IMR-90 (cell line): Measurements from ENCODE around the gene ATP13A2. TPM values are rescaled to one million over a fixed set of nuclear protein-coding genes. Genes with fewer than 3 reads are reported as not detected.

Experiments used
- ATAC-seq: fragments of 200-7000 bp; cut with Tn5 transposase; 2 replicates; pipeline ENCODE4 v1.9.1; 2020; ENCODE audit warnings: low read depth, mild to moderate bottlenecking, moderate library complexity
- BruUV-seq: library from RNA; stranded (reverse); fragments of 400-500 nt; replicated peaks from 2 replicates; lab custom pipeline; 2021; lab: Mats Ljungman, UMichigan
- CTCF ChIA-PET: fragments of 300-600 bp; formaldehyde crosslinking; extraction: SDS; loops from one replicate; lab custom pipeline; 2021; ENCODE audit warnings: antibody characterized with exemption; lab: Yijun Ruan, JAX
- POLR2A ChIA-PET: fragments of 300-600 bp; sonication (Branson Sonifier 250); formaldehyde crosslinking; loops from one replicate; lab custom pipeline; 2022; ENCODE audit warnings: antibody characterized with exemption; ENCODE audit not compliant: unreplicated experiment; lab: Charles Lee
- DNase-seq: peaks from one replicate; pipeline ENCODE4 v3.0.0; 2013
- H2AFZ ChIP-seq: replicated peaks from 2 replicates; pipeline ENCODE3; 2013; ENCODE audit warnings: low read length, mild to moderate bottlenecking; ENCODE audit not compliant: poor library complexity
- H2AK5ac ChIP-seq: 2 replicates; pipeline ENCODE4 v1.6.1; 2013; ENCODE audit warnings: low read depth, low read length, inconsistent platforms
- H2AK9ac ChIP-seq: replicated peaks from 2 replicates; pipeline ENCODE3; 2013; ENCODE audit warnings: mild to moderate bottlenecking, low read depth, low read length, moderate library complexity; ENCODE audit not compliant: poor library complexity
- H2BK120ac ChIP-seq: 2 replicates; pipeline ENCODE4 v1.6.1; 2013; ENCODE audit warnings: low read depth, low read length, inconsistent platforms
- H2BK15ac ChIP-seq: 3 replicates; pipeline ENCODE4 v1.6.1; 2013; ENCODE audit warnings: low read depth, low read length, inconsistent platforms
- H2BK20ac ChIP-seq: 2 replicates; pipeline ENCODE4 v1.6.1; 2013; ENCODE audit warnings: low read depth, mild to moderate bottlenecking, inconsistent platforms, low read length, moderate library complexity
- H2BK5ac ChIP-seq: 2 replicates; pipeline ENCODE4 v1.6.1; 2013; ENCODE audit warnings: mild to moderate bottlenecking, low read depth, low read length, inconsistent platforms; ENCODE audit not compliant: poor library complexity, severe bottlenecking
- H3K14ac ChIP-seq: replicated peaks from 2 replicates; pipeline ENCODE4 v1.6.1; 2013; ENCODE audit warnings: low read depth, low read length, inconsistent platforms
- H3K18ac ChIP-seq: 2 replicates; pipeline ENCODE4 v1.6.1; 2013; ENCODE audit warnings: low read depth, low read length, control low read depth
- H3K23ac ChIP-seq: 2 replicates; pipeline ENCODE4 v1.6.1; 2013; ENCODE audit warnings: low read depth, low read length, inconsistent platforms
- H3K27ac ChIP-seq: 2 replicates; pipeline ENCODE4 v1.5.1; 2013; ENCODE audit warnings: mild to moderate bottlenecking, control low read depth, low read length; ENCODE audit not compliant: insufficient read depth
- H3K27me3 ChIP-seq: 2 replicates; pipeline ENCODE4 v1.6.1; 2013; ENCODE audit warnings: low read length; ENCODE audit not compliant: control insufficient read depth, insufficient read depth
- H3K36me3 ChIP-seq: 2 replicates; pipeline ENCODE4 v1.6.1; 2013; ENCODE audit warnings: low read length, mixed read lengths; ENCODE audit not compliant: control insufficient read depth, insufficient read depth
- H3K4ac ChIP-seq: 2 replicates; pipeline ENCODE4 v1.6.1; 2013; ENCODE audit warnings: low read depth, low read length, inconsistent platforms
- H3K4me1 ChIP-seq: 2 replicates; pipeline ENCODE4 v1.6.1; 2013; ENCODE audit warnings: low read length, mixed read lengths; ENCODE audit not compliant: control insufficient read depth, insufficient read depth
- H3K4me2 ChIP-seq: 2 replicates; pipeline ENCODE4 v1.6.1; 2013; ENCODE audit warnings: low read depth, mild to moderate bottlenecking, control low read depth, low read length, moderate library complexity
- H3K4me3 ChIP-seq: 2 replicates; pipeline ENCODE4 v1.5.1; 2013; ENCODE audit warnings: low read depth, mild to moderate bottlenecking, control low read depth, low read length, moderate library complexity; ENCODE audit not compliant: insufficient read depth
- H3K56ac ChIP-seq: 2 replicates; pipeline ENCODE4 v1.6.1; 2013; ENCODE audit warnings: low read length, inconsistent platforms; ENCODE audit not compliant: insufficient read depth; ENCODE audit errors: extremely low read depth
- H3K79me1 ChIP-seq, 2 experiments: 2 replicates each; pipeline ENCODE4 v1.6.1; 2013; ENCODE audit warnings: low read length in 2 of 2, inconsistent platforms in 1 of 2, low read depth in 1 of 2
- H3K9ac ChIP-seq: 2 replicates; pipeline ENCODE4 v1.6.1; 2013; ENCODE audit warnings: low read depth, low read length, control low read depth
- H3K9me1 ChIP-seq: 2 replicates; pipeline ENCODE4 v1.6.1; 2013; ENCODE audit warnings: low read length, inconsistent platforms; ENCODE audit not compliant: insufficient read depth
- H3K9me3 ChIP-seq: 2 replicates; pipeline ENCODE4 v1.6.1; 2013; ENCODE audit warnings: low read length; ENCODE audit not compliant: control insufficient read depth, insufficient read depth
- H4K20me1 ChIP-seq: 2 replicates; pipeline ENCODE4 v1.6.1; 2013; ENCODE audit warnings: low read length, inconsistent platforms; ENCODE audit not compliant: insufficient read depth
- H4K5ac ChIP-seq: 2 replicates; pipeline ENCODE4 v1.6.1; 2013; ENCODE audit warnings: mild to moderate bottlenecking, low read depth, low read length, control low read depth
- H4K8ac ChIP-seq, 2 experiments: 2 replicates each; pipeline ENCODE4 v1.6.1; 2013; ENCODE audit warnings: low read depth in 2 of 2, low read length in 2 of 2, control low read depth in 1 of 2, inconsistent platforms in 1 of 2
- H4K91ac ChIP-seq: 2 replicates; pipeline ENCODE4 v1.6.1; 2013; ENCODE audit warnings: low read depth, low read length, inconsistent platforms; ENCODE audit not compliant: insufficient read depth
- BHLHE40 ChIP-seq: fragments of 150-350 bp; IDR thresholded peaks from 2 replicates; pipeline ENCODE4 v1.6.1; 2016; ENCODE audit warnings: mild to moderate bottlenecking, low read depth, low read length
- CEBPB ChIP-seq: IDR thresholded peaks from 2 replicates; pipeline ENCODE4 v1.6.1; 2012; ENCODE audit warnings: low read depth, low read length, improper control_type of control experiment
- CHD1 ChIP-seq: IDR thresholded peaks from 2 replicates; pipeline ENCODE4 v1.6.1; 2012; ENCODE audit warnings: low read depth, low read length, improper control_type of control experiment
- MAFK ChIP-seq: IDR thresholded peaks from 2 replicates; pipeline ENCODE4 v1.6.1; 2012; ENCODE audit warnings: low read depth, low read length, improper control_type of control experiment
- MAZ ChIP-seq: IDR thresholded peaks from 2 replicates; pipeline ENCODE4 v1.6.1; 2012; ENCODE audit warnings: low read depth, mild to moderate bottlenecking, low read length, improper control_type of control experiment, moderate library complexity, borderline replicate concordance
- MXI1 ChIP-seq: IDR thresholded peaks from 2 replicates; pipeline ENCODE4 v1.6.1; 2012; ENCODE audit warnings: low read depth, mild to moderate bottlenecking, low read length, moderate library complexity, borderline replicate concordance
- NFE2L2 ChIP-seq: fragments of 150-350 bp; IDR thresholded peaks from 2 replicates; pipeline ENCODE4 v1.6.1; 2016; ENCODE audit warnings: low read depth, mild to moderate bottlenecking, low read length
- RFX5 ChIP-seq: IDR thresholded peaks from 2 replicates; pipeline ENCODE4 v1.8.0; 2012; ENCODE audit warnings: low read depth, mild to moderate bottlenecking, low read length, moderate library complexity
- SMC3 ChIP-seq: fragments of 150-350 bp; IDR thresholded peaks from 2 replicates; pipeline ENCODE4 v1.6.1; 2016; ENCODE audit warnings: low read depth, mild to moderate bottlenecking, antibody characterized with exemption, low read length, moderate library complexity
- USF2 ChIP-seq: fragments of 150-350 bp; IDR thresholded peaks from 2 replicates; pipeline ENCODE4 v1.6.1; 2017; ENCODE audit warnings: mild to moderate bottlenecking, antibody characterized with exemption, low read length, low read depth
- WGBS, 2 experiments: methylation state at CpG; one replicate each; pipeline versions ENCODE4 v1.1.5 to v1.1.7; 2013; ENCODE audit warnings: missing lambda C conversion rate in 2 of 2; ENCODE audit not compliant: insufficient read length in 1 of 2; ENCODE audit errors: extremely low coverage in 2 of 2; 5-methylcytosine and 5-hydroxymethylcytosine counted together
- dilution Hi-C: fragments of 300-500 bp; cut with HindIII; formaldehyde crosslinking; loops from one replicate; pipeline ENCODE4 v1.14.3; 2018; ENCODE audit warnings: low sequenced_read_pairs; ENCODE audit not compliant: unreplicated experiment
- in situ Hi-C: fragments of 300-500 bp; cut with MboI; formaldehyde crosslinking; loops from 3 replicates; pipeline ENCODE4 v1.14.3; 2019; ENCODE audit warnings: low sequenced_read_pairs, inconsistent platforms, mixed read lengths
- intact Hi-C: fragments of 100-400 bp; cut with micrococcal nuclease; formaldehyde crosslinking; loops from 2 replicates; pipeline ENCODE4 v1.10.0; 2022
- polyA plus RNA-seq, 3 experiments: library from polyadenylated mRNA; depleted of rRNA; stranded (reverse); fragments of >200 nt; gene quantifications; 2 replicates each; pipeline ENCODE4 v1.2.3, GENCODE V29; 2012; ENCODE audit warnings: low replicate concordance in 1 of 3
- total RNA-seq: library from RNA; depleted of rRNA; stranded (reverse); fragments of >200 nt; gene quantifications from 2 replicates; pipeline ENCODE4 v1.2.3, GENCODE V29; 2012
- TF ChIP-seq, protein P1 (sequence below): fragments of 150-350 bp; IDR thresholded peaks from 2 replicates; pipeline ENCODE4 v1.6.1; 2016; ENCODE audit warnings: low read depth, mild to moderate bottlenecking, low read length, moderate library complexity, borderline replicate concordance

Gene ATP13A2
- total and polyA plus RNA-seq, 2 of the 4 experiments (the other 2 are of a cell fraction), result 5.7 to 18.9 TPM

- Histone ChIP-seq H2BK15ac (no peak overlapping the region), H2AFZ (no peak overlapping the region), H3K27me3 (no peaks in the 10 kb centered on the region), H3K14ac (no peak overlapping the region), H3K4me2 (no peak overlapping the region), H2AK9ac (no peak overlapping the region), H3K9ac (no peak overlapping the region), H3K9me1 (no peaks in the 10 kb centered on the region), H2AK5ac (no peak overlapping the region), H4K5ac (no peak overlapping the region), H4K20me1 (no peaks in the 10 kb centered on the region; the same call in 1 of the 2 replicates), H3K56ac (no peak overlapping the region), H3K36me3 (peaks cover 50% of the 10 kb centered on the region), H2BK20ac (no peak overlapping the region), H3K4me3 (no peak overlapping the region), H3K9me3 (no peaks in the 10 kb centered on the region), H3K18ac (no peak overlapping the region), H2BK120ac (no peak overlapping the region), H3K27ac (no peak overlapping the region), H2BK5ac (no peak overlapping the region), H3K79me1 (peaks cover 3 to 12% of the 10 kb centered on the region in 2 experiments; a peak in 3 of 4 replicates), H3K4me1 (no peaks in the 10 kb centered on the region), H4K91ac (no peak overlapping the region), H4K8ac (no peak overlapping the region), H3K4ac (no peak overlapping the region), H3K23ac (no peak overlapping the region)
- in situ Hi-C loops (loop anchor here (25.0 kb wide), 1 partner anchor 416 kb away; the partner anchor contains the start of gene NBPF1), dilution Hi-C loops (no loop called here), intact Hi-C loops (no loop called here)
- TF ChIP-seq CEBPB (no peak), RFX5 (no peak), NFE2L2 (no peak), BHLHE40 (no peak), CHD1 (no peak), SMC3 (no peak), MAZ (no peak), USF2 (no peak), MXI1 (no peak), MAFK (no peak)
- TF ChIP-seq, protein P1, sequence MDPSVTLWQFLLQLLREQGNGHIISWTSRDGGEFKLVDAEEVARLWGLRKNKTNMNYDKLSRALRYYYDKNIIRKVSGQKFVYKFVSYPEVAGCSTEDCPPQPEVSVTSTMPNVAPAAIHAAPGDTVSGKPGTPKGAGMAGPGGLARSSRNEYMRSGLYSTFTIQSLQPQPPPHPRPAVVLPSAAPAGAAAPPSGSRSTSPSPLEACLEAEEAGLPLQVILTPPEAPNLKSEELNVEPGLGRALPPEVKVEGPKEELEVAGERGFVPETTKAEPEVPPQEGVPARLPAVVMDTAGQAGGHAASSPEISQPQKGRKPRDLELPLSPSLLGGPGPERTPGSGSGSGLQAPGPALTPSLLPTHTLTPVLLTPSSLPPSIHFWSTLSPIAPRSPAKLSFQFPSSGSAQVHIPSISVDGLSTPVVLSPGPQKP, result no peak
- BruUV-seq, result no TSS peak
- WGBS, 2 experiments, result 92% methylated on average over 2 of the region's 5 CpGs; no CpG with 5 or more reads in 1 of the 2 experiments
- no peak for DNase-seq
- ATAC-seq, result no peak
- ChIA-PET POLR2A (no interaction called here), CTCF (no interaction called here)
Measured at GRCh38 chr1:17028662-17029188, 17.0 kb upstream of the ATP13A2 start.
